A673 (cell line): Measurements from ENCODE around the gene USH1C.

Source experiments
- CTCF ChIP-seq: fragments of 300-800, 200-600 bp; sonication (generic); conservative IDR thresholded peaks from 2 replicates; pipeline ENCODE4 v1.5.1; 2017; ENCODE audit warnings: low read depth, mild to moderate bottlenecking, antibody characterized with exemption, low read length, moderate library complexity, mixed read lengths
- EZH2 ChIP-seq: fragments of 200-600 bp; sonication (generic); IDR thresholded peaks from 2 replicates; pipeline ENCODE4 v1.6.1; 2017; ENCODE audit warnings: borderline replicate concordance, low read depth, mild to moderate bottlenecking, mixed read lengths, antibody characterized with exemption, low read length; ENCODE audit not compliant: poor library complexity, severe bottlenecking

- TF ChIP-seq CTCF (no peak), EZH2 (no peak)
Observed at GRCh38 chr11:17538731-17539130, 5.5 kb downstream of the USH1C start.
